ENCODE results near the gene DOHH. TPM values are rescaled to one million over a fixed set of nuclear protein-coding genes. Genes with fewer than 3 reads are reported as not detected.

DOHH gene
- total RNA-seq, 1 donor: 8.3 TPM

DNA sequence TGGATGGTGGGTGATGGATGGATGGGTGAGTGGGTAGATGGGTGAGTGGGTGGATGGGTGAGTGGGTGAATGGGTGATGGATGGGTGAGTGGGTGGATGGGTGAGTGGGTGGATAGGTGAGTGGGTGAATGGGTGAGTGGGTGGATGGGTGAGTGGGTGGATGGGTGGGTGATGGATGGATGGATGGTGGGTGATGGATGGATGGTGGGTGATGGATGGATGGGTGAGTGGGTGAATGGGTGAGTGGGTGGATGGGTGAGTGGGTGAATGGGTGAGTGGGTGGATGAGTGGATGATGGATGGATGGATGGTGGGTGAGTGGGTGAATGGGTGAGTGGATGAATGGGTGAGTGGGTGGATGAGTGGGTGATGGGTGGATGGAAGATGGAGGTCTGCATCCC, 23.0 kb downstream of the DOHH start:
- no peak overlapping the region for H3K27ac ChIP-seq (ENCODE audit: low read depth, low read length)

DNA sequence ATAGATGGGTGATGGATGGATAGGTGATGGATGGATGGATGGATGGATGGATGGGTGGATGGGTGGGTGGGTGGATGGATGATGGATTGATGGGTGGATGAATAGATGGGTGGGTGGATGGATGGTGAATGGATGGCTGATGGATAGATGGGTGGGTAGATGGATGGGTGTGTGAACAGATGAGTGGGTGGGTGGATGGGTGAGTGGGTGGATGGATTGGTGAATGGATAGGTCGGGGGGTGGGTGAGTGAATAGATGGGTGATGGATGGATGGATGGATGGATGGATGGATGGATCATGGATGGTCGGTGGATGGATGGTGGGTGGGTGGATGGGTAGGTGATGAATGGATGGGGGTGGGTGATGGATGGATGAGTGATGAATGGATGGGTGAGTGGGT, 23.6 kb downstream of the DOHH start:
- TF ChIP-seq, protein P1, sequence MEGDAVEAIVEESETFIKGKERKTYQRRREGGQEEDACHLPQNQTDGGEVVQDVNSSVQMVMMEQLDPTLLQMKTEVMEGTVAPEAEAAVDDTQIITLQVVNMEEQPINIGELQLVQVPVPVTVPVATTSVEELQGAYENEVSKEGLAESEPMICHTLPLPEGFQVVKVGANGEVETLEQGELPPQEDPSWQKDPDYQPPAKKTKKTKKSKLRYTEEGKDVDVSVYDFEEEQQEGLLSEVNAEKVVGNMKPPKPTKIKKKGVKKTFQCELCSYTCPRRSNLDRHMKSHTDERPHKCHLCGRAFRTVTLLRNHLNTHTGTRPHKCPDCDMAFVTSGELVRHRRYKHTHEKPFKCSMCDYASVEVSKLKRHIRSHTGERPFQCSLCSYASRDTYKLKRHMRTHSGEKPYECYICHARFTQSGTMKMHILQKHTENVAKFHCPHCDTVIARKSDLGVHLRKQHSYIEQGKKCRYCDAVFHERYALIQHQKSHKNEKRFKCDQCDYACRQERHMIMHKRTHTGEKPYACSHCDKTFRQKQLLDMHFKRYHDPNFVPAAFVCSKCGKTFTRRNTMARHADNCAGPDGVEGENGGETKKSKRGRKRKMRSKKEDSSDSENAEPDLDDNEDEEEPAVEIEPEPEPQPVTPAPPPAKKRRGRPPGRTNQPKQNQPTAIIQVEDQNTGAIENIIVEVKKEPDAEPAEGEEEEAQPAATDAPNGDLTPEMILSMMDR (IDR thresholded peaks at IDR 0.05; ENCODE audit: extremely low read depth, low read depth, low read length): no peak
- Histone ChIP-seq H3K27me3 (ENCODE audit: insufficient read depth, low read length) (peaks cover 26% of the 10 kb centered on the region), H3K79me2 (ENCODE audit: insufficient read depth, low read length) (no peaks in the 10 kb centered on the region), H3K27ac (ENCODE audit: low read depth, low read length) (no peak overlapping the region), H3K4me1 (ENCODE audit: insufficient read depth, low read length) (no peaks in the 10 kb centered on the region), H3K4me2 (ENCODE audit: insufficient read depth, low read length) (no peak overlapping the region), H3K4me3 (ENCODE audit: insufficient read depth, low read length) (no peak overlapping the region), H3K36me3 (ENCODE audit: insufficient read depth, low read length) (no peaks in the 10 kb centered on the region), H2AFZ (ENCODE audit: low read length) (no peak overlapping the region), H3K9me3 (ENCODE audit: low read depth, low read length) (no peaks in the 10 kb centered on the region), H4K20me1 (ENCODE audit: insufficient read depth, low read length) (peaks cover 6% of the 10 kb centered on the region)
- DNase-seq (ENCODE audit: insufficient read length, low spot score, missing footprints): no peak

More for the DNA sequence above, 23.0 kb downstream of the DOHH start:
- Histone ChIP-seq H3K4me3 (ENCODE audit: insufficient read depth, low read length) (no peak overlapping the region), H3K27me3 (ENCODE audit: insufficient read depth, low read length) (peaks cover 33% of the 10 kb centered on the region), H2AFZ (ENCODE audit: low read length) (no peak overlapping the region), H3K4me1 (ENCODE audit: insufficient read depth, low read length) (no peaks in the 10 kb centered on the region), H3K9me3 (ENCODE audit: low read depth, low read length) (no peaks in the 10 kb centered on the region), H3K4me2 (ENCODE audit: insufficient read depth, low read length) (no peak overlapping the region), H4K20me1 (ENCODE audit: insufficient read depth, low read length) (peaks cover under 1% of the 10 kb centered on the region), H3K36me3 (ENCODE audit: insufficient read depth, low read length) (no peaks in the 10 kb centered on the region), H3K79me2 (ENCODE audit: insufficient read depth, low read length) (no peaks in the 10 kb centered on the region)
- TF ChIP-seq, protein P1 (IDR thresholded peaks at IDR 0.05; ENCODE audit: extremely low read depth, low read depth, low read length): no peak
- no peak for DNase-seq (ENCODE audit: insufficient read length, low spot score, missing footprints)

DNA sequence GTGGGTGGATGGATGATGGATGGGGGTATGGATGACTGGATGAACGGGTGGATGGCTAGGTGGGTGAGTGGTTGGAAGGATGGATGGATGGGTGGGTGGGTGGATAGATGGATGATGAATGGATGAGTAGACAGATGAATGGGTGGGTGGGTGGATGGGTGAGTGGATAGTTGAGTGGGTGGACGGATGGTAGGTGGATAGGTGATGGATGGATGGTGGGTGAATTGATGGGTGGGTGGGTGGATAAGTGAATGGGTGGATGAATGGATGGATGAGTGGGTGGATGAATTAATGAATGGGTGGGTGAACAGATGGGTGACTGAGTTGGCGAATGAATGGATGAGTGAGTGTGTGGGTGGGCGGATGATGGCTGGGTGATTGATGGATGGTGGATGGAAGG, 25.0 kb downstream of the DOHH start:
- H3K9me3 ChIP-seq (ENCODE audit: low read depth, low read length): no peaks in the 10 kb centered on the region
- no peak for DNase-seq (ENCODE audit: insufficient read length, low spot score, missing footprints)

DNA sequence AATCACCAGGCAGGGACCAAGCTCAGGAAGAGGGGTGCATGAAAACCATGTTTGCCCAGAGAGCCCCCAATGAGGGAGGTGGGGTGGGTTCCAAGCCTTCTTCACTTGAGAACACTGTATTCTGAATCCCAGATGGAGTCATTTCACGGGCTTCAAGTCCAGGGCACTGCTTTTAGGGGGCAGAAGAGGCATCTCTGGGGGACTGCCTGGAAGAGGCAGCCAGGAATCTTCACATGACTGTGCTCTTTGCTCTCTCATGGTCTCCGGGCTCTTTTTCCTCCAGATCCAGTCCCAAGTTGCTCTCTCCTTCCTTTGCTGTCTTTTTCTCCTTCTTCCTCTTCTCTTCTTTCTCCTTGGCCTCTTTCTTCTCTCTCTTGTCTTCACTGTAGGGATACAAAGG, 25.9 kb downstream of the DOHH start:
- peaks cover 12% of the 10 kb centered on the region for H4K20me1 ChIP-seq (ENCODE audit: insufficient read depth, low read length)
- DNase-seq (ENCODE audit: insufficient read length, low spot score, missing footprints): no peak
- H3K4me3 ChIP-seq (ENCODE audit: insufficient read depth, low read length): no peak overlapping the region
- no peak overlapping the region for H3K27ac ChIP-seq (ENCODE audit: low read depth, low read length)
- H3K9me3 ChIP-seq (ENCODE audit: low read depth, low read length): no peaks in the 10 kb centered on the region
- TF ChIP-seq, protein P1 (IDR thresholded peaks at IDR 0.05; ENCODE audit: extremely low read depth, low read depth, low read length): no peak
- H3K27me3 ChIP-seq (ENCODE audit: insufficient read depth, low read length): peaks cover 9% of the 10 kb centered on the region
- no peaks in the 10 kb centered on the region for H3K79me2 ChIP-seq (ENCODE audit: insufficient read depth, low read length)
- H3K36me3 ChIP-seq (ENCODE audit: insufficient read depth, low read length): no peaks in the 10 kb centered on the region
- no peaks in the 10 kb centered on the region for H3K4me1 ChIP-seq (ENCODE audit: insufficient read depth, low read length)
- H3K4me2 ChIP-seq (ENCODE audit: insufficient read depth, low read length): no peak overlapping the region
- no peak overlapping the region for H2AFZ ChIP-seq (ENCODE audit: low read length)

More for the DNA sequence above, 25.0 kb downstream of the DOHH start:
- Histone ChIP-seq H3K4me2 (ENCODE audit: insufficient read depth, low read length) (no peak overlapping the region), H3K4me1 (ENCODE audit: insufficient read depth, low read length) (no peaks in the 10 kb centered on the region), H3K36me3 (ENCODE audit: insufficient read depth, low read length) (no peaks in the 10 kb centered on the region), H2AFZ (ENCODE audit: low read length) (no peak overlapping the region), H3K27ac (ENCODE audit: low read depth, low read length) (no peak overlapping the region), H4K20me1 (ENCODE audit: insufficient read depth, low read length) (peaks cover 8% of the 10 kb centered on the region), H3K27me3 (ENCODE audit: insufficient read depth, low read length) (peaks cover 13% of the 10 kb centered on the region), H3K4me3 (ENCODE audit: insufficient read depth, low read length) (no peak overlapping the region), H3K79me2 (ENCODE audit: insufficient read depth, low read length) (no peaks in the 10 kb centered on the region)
- TF ChIP-seq, protein P1 (IDR thresholded peaks at IDR 0.05; ENCODE audit: extremely low read depth, low read depth, low read length): no peak
